DMS53 (cell line): Measurements from ENCODE around the gene PLCL1.

Source experiments
- DNase-seq: peaks from one replicate; lab custom pipeline; 2025; lab: John Stamatoyannopoulos, UW

The PLCL1 gene

DNA sequence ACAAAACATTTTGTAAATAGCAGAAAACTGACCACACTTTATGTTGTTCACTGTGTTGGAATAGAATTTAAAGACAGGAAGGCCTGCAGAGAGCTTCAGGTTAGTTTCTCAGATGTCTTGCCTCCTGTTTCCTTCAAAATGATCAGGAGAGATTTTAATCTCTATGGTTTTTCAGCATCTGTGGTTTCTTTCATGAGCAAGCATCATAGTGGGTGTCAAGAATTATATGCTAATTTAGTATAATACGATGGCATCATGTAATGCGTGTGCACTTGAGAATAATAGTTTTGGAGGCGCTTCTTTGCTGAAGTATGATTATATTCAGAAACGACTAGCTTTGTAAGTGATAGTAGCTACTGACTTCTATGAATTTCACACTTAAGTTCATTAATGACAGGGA, 149.9 kb downstream of the PLCL1 start:
- DNase-seq = no peak

DNA sequence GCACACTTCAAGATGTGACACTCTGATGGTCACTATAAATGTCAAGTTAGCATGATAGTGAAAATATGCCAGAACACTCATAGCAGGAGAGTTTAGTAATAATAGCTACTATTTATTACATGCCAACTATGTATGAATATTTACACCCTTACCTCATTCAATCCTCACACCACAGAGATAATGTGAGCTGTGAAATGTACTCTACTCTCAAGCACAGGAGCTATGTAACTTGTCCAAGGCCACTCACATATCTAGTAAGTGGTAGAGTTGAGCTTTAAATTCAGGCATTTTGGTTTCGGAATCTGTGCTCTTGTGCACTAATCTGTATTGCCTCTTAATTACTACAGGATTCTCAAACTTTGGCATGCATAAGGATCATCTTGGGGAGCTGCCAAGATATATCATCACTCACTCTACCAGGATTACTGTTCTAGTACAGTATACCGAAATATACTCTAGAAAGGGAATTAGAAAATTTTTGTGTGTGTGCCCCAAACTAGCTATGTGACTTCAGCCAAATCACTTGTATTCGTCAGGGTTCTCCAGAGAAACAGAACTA, 154.3 kb downstream of the PLCL1 start:
- DNase-seq = no peak

DNA sequence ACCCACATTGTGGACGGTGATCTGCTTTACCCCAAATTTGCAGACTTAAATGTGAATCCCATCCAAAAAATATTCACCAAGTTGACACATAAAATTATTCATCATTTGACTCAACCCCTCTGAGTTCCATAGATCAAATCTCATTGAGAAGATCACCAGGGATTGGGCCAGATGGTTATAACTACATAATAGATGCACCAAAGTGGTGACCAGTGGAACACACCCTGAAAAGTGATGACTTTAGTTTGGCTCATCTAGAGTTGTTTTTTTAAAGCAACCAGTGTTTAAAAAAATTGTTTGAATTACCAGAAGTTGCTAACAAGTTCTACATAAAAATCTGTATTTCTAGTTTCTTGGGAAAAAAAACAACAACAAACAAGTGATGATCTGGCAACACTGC, 155.0 kb downstream of the PLCL1 start:
- no peak for DNase-seq

DNA sequence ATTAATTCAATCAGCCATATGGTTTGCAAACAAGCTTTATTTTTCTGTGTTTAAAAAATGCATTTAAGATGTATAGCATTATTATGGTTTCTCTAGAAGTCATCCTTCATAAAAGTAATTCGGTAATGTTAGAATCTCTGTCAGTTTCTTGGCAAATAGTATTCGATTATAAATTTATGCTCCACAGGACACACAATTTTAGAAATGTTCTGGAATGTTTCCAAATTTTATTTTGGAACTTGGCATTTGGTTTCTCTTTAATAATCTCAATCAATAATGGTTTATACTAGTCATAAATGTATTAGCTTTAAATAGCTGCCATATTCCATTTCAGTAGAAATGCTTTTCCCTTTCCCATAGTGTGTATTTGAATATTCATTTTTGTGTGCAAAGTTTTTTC, 156.4 kb downstream of the PLCL1 start:
- DNase-seq = no peak

DNA sequence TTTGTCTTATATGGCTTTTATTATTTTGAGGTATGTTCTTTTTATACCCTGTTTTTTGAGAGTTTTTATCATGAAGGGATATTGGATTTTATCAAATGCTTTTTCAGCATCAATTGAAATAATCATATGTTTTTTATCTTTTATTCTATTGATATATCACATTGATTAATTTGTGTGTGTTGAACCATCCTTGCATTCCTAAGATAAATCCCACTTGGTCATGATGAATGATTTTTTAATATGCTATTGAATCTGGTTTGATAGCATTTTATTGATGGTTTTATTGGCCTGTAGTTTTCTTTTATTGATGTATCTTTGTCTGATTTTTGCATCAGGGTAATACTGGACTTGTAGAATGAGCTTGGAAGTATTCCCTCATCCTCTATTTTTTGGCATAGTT, 160.3 kb downstream of the PLCL1 start:
- no peak for DNase-seq

DNA sequence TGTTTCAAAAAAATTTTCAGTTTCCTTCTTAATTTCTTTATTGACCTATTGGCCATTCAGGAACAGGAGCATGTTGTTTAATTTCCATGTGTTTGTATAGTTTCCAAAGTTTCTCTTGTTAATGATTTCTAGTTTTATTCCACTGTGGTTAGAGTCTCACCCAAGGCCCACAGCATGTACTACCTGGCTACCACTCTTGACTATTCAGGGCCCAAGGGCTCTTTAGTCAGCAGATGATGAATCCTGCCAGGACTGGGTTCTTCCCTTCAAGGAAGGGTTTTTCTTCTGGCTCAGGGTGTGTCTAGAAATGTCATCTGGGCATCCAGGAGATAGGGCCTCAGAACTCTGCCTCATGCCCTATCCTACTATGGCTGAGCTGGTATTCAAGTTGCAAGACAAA, 161.4 kb downstream of the PLCL1 start:
- DNase-seq = no peak

DNA sequence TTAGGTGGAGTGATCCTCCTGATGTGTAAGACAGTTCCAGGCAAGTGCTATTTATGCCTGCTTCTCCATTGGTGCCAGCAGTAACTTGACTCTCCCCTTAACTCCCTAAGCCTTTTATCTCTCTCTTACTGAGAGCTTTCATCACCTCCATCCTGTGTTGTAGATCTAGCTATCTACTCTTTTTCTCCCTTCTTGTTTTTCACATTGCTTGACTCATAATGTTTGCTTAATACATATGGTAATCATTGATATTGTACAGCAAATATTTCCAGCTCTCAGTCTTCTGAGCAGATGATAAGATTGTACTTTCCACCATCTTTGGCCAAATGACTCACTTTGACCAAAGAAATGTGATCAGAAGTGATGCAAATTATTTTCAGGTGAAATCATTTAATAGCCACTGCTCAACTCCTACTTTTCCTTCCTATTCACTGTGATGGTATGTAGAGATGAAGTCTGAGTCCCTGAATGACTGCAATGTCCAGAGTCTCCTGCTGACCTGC, 165.0 kb downstream of the PLCL1 start:
- DNase-seq = peak; percentile 12

DNA sequence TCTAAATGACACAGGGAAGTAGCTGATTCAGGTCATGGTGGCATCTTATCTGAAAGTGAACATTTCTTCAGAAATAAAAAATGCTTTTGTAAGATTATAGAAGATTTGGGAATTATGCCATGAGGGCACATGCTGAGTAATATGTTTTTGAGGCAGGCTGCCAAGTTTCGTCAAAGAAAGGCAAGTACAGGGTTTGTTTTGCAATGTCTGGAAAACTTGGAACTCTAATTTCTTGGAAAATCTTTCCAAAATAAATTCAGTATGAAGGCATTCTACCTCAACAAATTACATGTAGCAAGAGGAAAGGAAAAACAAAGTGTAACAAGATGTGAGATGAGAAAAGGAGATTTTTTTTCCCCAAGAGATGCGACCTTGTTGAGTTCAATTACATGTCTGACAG, 167.7 kb downstream of the PLCL1 start:
- DNase-seq = no peak

DNA sequence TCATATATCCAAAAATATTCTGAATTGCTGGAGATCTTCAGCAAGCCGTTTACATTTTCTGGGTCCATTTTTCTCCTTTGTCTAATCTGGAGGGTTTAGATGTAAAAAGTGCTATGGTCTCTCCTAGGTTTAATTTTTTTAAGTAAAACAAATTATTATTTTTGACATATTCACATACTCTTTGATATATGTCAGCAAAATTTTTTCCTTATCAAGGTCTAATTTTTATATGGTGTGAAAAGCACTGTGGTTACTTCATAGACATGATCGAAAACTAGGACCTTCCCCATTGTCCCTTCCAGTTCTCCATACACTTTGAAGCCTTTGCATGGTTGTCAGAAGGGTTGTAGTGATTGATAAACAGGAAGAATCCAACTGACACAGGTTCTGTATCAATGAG, 168.2 kb downstream of the PLCL1 start:
- DNase-seq = no peak

DNA sequence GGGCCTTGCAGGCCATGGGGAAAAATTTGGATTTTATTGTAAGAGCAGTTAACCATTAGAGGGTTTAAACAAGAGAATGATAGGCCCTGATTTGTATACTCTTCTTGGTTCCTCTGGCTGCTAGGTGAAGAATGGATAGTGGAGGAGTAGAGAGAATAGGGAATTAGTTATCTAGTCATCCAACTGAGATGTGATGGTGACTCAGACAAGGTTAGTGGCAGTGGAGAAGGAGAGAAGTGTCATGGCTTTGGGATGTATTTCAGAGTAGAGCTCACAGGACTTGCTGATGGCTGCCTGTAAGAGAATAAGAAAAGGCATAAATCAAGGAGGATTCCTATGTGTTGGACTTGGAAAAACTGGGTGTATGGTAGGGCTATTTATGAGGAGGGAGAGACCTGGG, 169.4 kb downstream of the PLCL1 start:
- DNase-seq = no peak

DNA sequence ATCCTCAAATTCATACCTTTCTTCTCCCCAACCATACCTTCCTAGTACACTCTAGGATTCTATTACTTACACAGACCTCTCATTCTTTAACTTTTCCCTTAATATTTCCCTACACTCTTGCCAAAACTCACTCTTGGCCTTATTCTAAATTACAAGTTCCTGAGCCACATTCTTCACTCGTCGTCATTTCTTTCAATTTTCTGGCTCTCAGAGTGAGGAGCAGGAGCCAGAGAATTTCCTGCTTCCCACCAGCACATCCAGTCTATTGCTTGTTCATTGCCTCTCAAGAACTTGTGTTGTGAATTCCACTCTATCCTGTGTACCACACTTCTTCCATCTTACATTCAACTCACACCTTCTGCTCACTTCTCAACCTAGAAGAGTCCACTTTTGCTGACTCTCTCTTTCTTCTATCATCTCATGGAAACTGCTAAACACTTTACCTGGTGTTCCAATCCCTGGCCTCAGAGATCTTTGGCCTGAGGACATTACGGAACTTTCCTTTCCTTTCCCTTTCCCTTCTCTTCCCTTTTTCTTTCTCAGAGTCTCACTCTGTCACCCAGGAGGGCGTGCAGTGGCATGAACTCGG, 171.6 kb downstream of the PLCL1 start:
- no peak for DNase-seq

DNA sequence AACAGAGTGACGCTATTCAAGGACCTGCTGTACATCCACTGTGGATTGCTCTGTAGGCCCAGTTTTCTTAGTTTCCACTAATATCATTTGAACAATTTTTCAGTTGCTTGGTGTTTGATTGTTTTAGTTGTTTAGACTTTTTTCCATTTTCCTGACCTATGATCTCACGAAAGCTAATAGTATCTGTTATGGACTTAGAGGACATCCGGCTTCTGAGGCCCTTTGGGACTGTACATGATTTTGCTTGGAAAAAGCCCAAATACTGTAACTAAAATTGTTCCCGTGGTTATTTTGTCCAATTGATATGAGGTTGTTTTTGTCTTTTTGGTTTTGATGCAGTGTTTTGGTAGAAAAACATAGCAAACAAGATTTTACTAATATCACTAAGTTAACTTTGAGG, 174.6 kb downstream of the PLCL1 start:
- no peak for DNase-seq

DNA sequence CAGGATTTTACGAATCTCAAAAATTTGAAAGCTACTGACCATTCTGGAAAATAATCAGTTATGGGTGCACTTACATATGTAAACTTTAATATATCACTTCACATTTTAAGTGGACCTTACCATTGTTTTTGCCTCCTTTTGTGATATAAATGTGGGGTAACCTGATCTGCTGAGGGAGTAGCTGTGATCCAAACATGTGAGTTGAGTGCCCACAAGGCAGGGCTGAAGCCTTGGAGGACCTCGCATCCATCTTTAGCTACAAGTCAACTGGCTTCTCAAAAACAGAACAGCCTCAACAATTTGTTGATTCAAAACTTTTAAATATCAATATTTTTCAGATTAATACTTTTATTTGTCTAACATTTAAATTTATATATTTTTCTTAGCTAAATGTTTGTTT, 178.2 kb downstream of the PLCL1 start:
- DNase-seq = no peak

DNA sequence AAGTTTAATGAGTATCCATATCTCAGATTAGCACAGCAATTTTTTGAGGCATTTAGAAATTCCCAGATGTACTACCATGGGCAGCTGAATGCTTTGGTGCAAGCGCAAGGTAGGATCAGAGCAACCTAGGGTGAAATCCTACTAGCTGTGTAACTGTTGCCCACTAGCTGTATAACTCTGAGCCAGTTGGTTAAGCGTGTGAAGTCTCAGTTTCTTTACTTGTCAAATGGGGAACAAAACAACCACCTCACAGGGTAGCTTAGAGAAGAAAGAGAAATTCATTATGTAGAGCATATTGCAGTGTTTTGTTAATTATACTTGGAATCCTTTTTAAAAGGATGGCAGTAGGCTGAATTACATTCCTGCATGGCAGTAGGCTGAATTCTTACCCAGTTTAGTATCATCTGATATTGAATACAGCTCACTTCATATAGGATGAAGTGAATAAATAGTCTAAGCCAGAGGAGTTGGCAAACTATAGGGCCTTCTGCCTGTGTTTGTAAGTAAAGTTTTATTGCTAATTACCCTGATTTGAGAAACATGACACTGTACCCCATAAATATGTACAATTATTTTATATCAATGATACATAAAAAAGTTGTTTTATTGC, 180.7 kb downstream of the PLCL1 start:
- DNase-seq = no peak

DNA sequence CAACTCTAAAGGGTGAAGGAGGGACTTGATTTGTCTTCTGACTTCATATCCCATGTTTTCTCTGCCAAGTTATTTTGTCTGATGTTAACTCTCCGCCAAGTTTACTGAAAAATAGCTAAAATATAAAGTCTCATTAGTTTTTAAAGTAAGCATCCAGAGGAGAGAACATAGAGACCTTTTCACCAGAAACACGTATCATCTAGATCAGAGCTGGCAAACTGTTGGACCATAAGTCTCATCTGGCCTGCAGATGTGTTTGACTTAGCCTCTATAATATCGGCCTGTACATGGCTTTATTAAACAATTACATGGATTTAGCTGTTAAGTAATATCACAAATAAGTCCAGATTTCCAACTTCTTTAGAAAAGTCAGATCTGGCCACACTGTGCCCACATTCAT, 182.6 kb downstream of the PLCL1 start:
- DNase-seq = no peak

DNA sequence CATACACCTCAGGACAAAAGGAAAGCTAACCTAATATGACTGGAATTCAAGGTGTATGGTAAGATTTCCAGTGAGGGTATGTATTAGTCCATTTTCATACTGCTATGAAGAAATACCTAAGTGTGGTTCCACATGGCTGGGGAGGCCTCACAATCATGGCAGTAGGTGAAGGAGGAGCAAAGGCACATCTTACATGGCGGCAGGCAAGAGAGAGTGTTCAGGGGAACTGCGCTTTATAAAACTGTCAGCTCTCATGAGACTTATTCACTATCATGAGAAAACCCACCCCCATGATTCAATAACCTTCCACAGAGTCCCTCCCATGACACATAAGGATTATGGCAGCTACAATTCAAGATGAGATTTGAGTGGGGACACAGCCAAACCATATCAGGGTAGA, 186.0 kb downstream of the PLCL1 start:
- no peak for DNase-seq

DNA sequence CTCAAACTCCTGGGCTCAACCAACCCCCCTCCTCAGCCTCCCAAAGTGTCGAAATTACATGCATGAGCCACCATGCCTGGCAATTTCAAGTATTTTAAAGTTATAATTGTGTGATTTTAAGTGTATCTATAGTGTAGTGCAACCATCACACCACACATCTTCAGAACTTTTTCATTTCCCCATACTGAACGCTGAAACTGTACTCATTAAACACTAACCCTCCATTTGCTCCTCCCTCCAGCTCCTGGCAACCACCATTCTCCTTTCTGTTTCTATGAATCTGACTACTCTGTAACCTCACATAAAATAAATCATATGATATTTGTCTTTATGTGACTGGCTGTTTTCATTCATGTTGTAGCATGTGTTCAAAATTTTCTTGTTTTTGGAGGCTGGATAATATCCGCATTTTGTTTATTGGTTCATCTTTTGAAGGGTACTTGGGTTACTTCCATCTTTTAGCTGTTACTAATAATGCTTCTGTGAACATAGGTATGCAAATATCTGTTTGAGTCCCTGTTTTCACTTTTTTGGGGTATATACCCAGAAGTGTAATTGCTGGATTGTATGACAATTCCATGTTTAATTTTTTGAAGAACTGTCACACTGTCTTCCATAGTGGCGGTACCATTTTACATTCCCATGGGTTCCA, 188.2 kb downstream of the PLCL1 start:
- DNase-seq = no peak

DNA sequence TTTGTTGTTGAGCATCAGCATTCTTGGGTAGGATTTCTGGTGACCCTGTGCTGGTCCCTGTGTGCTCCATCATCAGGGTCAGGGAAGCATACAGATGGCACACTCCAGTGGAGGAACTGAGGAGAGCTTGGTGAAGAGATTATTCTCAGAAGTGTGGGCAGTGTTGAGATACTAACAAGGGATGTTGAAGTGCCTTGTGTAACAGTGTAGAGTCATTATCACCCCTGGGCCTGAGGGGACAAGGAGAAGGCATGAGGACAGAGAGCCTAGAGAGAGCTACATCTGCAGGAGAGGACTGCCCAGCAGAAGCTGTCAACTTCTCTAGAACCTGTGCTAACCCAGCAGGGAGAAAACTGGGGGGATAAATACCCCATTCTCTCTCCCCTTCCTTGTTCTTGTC, 189.0 kb downstream of the PLCL1 start:
- DNase-seq = no peak

DNA sequence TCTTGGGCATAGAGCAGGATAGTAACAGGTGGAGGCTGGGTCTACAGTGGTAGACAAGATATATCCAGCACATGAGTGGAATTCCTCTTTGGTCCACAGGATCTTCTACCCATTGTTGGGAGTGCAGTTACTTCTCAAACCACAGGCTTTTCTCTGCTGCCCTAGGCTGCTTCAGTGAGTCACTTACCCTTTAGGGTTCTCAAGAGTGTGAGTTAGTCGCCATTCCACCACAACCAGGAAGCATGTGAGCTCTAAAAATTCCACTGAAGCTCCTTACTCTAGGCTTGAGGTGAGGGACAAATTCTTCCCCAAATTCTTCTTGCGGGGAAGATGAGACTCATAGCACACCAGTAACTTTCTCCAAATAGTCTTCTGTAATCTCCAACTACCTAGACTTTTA, 189.4 kb downstream of the PLCL1 start:
- peak; percentile 12 for DNase-seq

DNA sequence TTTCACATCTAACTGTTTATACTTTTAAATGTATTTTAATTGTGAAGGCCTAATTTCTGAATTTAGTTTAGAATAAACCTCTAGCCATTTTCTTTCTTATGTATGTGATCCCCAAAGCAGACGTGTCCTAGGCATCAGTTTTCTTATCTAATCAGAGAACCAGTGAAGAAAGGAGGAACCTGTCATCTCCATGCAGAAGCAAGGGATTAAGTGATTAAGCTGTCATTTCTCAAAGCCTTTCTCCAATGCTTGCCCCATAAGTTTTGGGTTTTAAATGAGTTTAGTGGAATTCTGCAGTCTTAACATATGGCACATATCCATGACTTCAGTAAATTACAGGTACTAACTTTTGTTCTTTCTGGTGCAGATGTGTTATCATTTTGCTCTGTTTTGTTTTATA, 190.4 kb downstream of the PLCL1 start:
- no peak for DNase-seq

DNA sequence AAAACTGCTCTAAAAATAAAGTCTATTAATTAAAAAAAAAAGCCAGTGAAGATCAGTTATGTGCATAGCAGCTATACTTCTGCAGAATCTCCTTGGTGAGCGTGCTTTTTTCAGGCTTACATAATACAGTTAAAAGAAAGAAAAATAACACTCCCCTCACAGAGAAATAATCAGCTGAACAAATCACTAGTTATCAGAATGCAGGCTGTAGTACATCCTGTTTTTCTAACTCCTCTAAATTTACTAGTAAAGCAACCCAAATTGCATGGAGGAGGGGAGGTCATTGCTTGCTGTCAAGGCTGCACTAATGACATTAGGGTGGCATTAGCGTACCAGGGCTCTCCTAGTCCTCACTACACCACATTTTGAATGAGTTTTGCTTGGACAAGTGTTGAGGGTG, 192.2 kb downstream of the PLCL1 start:
- no peak for DNase-seq

DNA sequence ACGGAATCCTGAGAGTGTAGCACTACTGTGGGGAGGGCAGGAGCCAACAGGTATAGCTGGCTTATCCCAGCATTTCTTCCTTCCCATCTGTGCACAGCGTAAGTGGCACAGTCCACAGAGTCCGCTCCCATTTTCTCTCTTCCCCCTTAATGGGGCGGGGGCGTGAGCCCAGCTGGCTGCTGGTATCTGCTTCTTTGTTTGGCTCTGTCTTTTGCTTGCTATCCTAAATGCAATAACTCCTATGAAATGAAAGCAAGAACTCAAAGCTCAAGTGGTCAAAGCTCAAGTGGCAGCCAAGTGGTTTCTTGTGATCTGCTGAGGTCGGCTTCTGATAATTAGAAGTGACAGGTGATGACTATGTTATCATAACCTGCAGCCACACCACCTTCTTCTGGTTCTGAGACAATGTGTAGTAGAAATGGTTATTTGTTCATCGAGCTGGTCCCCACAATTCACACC, 192.7 kb downstream of the PLCL1 start:
- peak; percentile 71 for DNase-seq

DNA sequence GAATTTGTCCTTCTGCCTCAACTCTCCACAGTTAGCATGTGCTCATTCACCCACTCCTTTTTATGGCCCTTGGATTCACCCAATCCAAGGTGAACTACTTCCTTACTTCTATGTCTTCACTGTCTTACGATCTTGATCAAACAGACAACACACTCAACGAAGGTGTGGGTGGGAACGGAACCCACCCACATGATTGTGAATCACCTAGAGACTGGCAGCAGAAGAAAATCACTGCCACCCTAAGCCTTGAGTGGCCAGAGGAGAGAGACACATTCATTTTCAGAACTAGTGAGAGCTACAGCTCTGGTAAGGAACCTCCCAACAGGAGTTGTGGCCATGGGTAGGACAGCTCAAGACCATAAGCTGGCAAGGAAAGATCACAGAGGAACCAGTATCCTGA, 194.3 kb downstream of the PLCL1 start:
- no peak for DNase-seq
